Measurements from ENCODE around the gene TEDDM1.

TEDDM1 gene

GRCh38 chr1:182351790-182352364, 48.6 kb downstream of the TEDDM1 start:
- Histone ChIP-seq H3K9ac (ENCODE audit: low read length) (no peak overlapping the region), H3K4me1 (ENCODE audit: control insufficient read depth, insufficient read depth, low read length) (peaks cover 26% of the 10 kb centered on the region), H3K27me3 (replicated peaks; ENCODE audit: control insufficient read depth, insufficient read depth, low read length) (no peaks in the 10 kb centered on the region), H3K36me3 (ENCODE audit: control insufficient read depth, insufficient read depth, low read length, severe bottlenecking) (no peaks in the 10 kb centered on the region), H3K9me3 (ENCODE audit: control insufficient read depth, low read length) (no peaks in the 10 kb centered on the region), H3K4me3 (ENCODE audit: low read length) (no peak overlapping the region)
- DNase-seq (ENCODE audit: low read depth) = peak; percentile 49

GRCh38 chr1:182350839-182351238, 49.6 kb downstream of the TEDDM1 start:
- DNase-seq (ENCODE audit: low read depth) = peak; percentile 82
- no peaks in the 10 kb centered on the region for H3K9me3 ChIP-seq (ENCODE audit: control insufficient read depth, low read length)
- no peak overlapping the region for H3K4me3 ChIP-seq (ENCODE audit: low read length)
- no peak overlapping the region for H3K9ac ChIP-seq (ENCODE audit: low read length)
- H3K4me1 ChIP-seq (ENCODE audit: control insufficient read depth, insufficient read depth, low read length) = peaks cover 26% of the 10 kb centered on the region
- no peaks in the 10 kb centered on the region for H3K27me3 ChIP-seq (replicated peaks; ENCODE audit: control insufficient read depth, insufficient read depth, low read length)
- no peaks in the 10 kb centered on the region for H3K36me3 ChIP-seq (ENCODE audit: control insufficient read depth, insufficient read depth, low read length, severe bottlenecking)

GRCh38 chr1:182348961-182349747, 51.3 kb downstream of the TEDDM1 start:
- peaks cover 26% of the 10 kb centered on the region for H3K4me1 ChIP-seq (ENCODE audit: control insufficient read depth, insufficient read depth, low read length)
- H3K36me3 ChIP-seq (ENCODE audit: control insufficient read depth, insufficient read depth, low read length, severe bottlenecking) = no peaks in the 10 kb centered on the region
- no peak overlapping the region for H3K4me3 ChIP-seq (ENCODE audit: low read length)
- H3K9me3 ChIP-seq (ENCODE audit: control insufficient read depth, low read length) = no peaks in the 10 kb centered on the region
- DNase-seq (ENCODE audit: low read depth) = peak; percentile 87
- no peaks in the 10 kb centered on the region for H3K27me3 ChIP-seq (replicated peaks; ENCODE audit: control insufficient read depth, insufficient read depth, low read length)
- no peak overlapping the region for H3K9ac ChIP-seq (ENCODE audit: low read length)
